HG02588 (cell line): Measurements from ENCODE around the gene PCDH15.
"Not testable (repeated sequence)": the region's sequence is repeated elsewhere in the genome, so short reads cannot be mapped to it uniquely, and the experiment has no call there.

ENCODE experiments used
- ATAC-seq: cut with Tn5 transposase; IDR thresholded peaks from one replicate; pipeline ENCODE4 v1.9.1; 2021; ENCODE audit warnings: mild to moderate bottlenecking, moderate library complexity; ENCODE audit not compliant: unreplicated experiment

PCDH15 gene

GRCh38 chr10:54576541-54576940 lies 224.5 kb downstream of the PCDH15 start:
- ATAC-seq, result no peak

GRCh38 chr10:54559498-54559897 lies 241.5 kb downstream of the PCDH15 start:
- no peak for ATAC-seq

- no peak for ATAC-seq
Observed at GRCh38 chr10:54554028-54554427, 247.0 kb downstream of the PCDH15 start.

- no peak for ATAC-seq
Observed at GRCh38 chr10:54550016-54550415, 251.0 kb downstream of the PCDH15 start.

GRCh38 chr10:54531296-54531695 lies 269.7 kb downstream of the PCDH15 start:
- ATAC-seq, result no peak

GRCh38 chr10:54530299-54530698 lies 270.7 kb downstream of the PCDH15 start:
- ATAC-seq, result no peak

GRCh38 chr10:54525816-54526215 lies 275.2 kb downstream of the PCDH15 start:
- ATAC-seq, result no peak

GRCh38 chr10:54515244-54515643 lies 285.8 kb downstream of the PCDH15 start:
- ATAC-seq, result not testable (repeated sequence)

- no peak for ATAC-seq
Observed at GRCh38 chr10:54503863-54504262, 297.2 kb downstream of the PCDH15 start.

GRCh38 chr10:54501929-54502328 lies 299.1 kb downstream of the PCDH15 start:
- no peak for ATAC-seq

GRCh38 chr10:54496852-54497251 lies 304.2 kb downstream of the PCDH15 start:
- no peak for ATAC-seq

GRCh38 chr10:54487743-54488142 lies 313.3 kb downstream of the PCDH15 start:
- no peak for ATAC-seq

- ATAC-seq, result no peak
Observed at GRCh38 chr10:54485971-54486370, 315.1 kb downstream of the PCDH15 start.

GRCh38 chr10:54484186-54484585 lies 316.8 kb downstream of the PCDH15 start:
- ATAC-seq, result no peak

GRCh38 chr10:54478601-54479000 lies 322.4 kb downstream of the PCDH15 start:
- no peak for ATAC-seq

GRCh38 chr10:54477738-54478137 lies 323.3 kb downstream of the PCDH15 start:
- ATAC-seq, result no peak

- ATAC-seq, result no peak
Observed at GRCh38 chr10:54470324-54470631, 330.8 kb downstream of the PCDH15 start.

GRCh38 chr10:54469587-54470323 lies 331.3 kb downstream of the PCDH15 start:
- ATAC-seq, result no peak

- ATAC-seq, result no peak
Observed at GRCh38 chr10:54454271-54454670, 346.8 kb downstream of the PCDH15 start.

GRCh38 chr10:54449056-54449455 lies 352.0 kb downstream of the PCDH15 start:
- ATAC-seq, result no peak

- ATAC-seq, result no peak
Observed at GRCh38 chr10:54444170-54444569, 356.9 kb downstream of the PCDH15 start.

- no peak for ATAC-seq
Observed at GRCh38 chr10:54441275-54441674, 359.8 kb downstream of the PCDH15 start.

GRCh38 chr10:54434782-54435181 lies 366.2 kb downstream of the PCDH15 start:
- no peak for ATAC-seq
